ENCODE results near the gene MARK2.
A peak's percentile ranks its signal among the peaks of the same experiment; 100 is the strongest.

MARK2 gene

GRCh38 chr11:63877658-63878241 lies 38.8 kb downstream of the MARK2 start:
- H3K36me3 ChIP-seq: no peaks in the 10 kb centered on the region
- TF ChIP-seq CTCF (IDR thresholded peaks at IDR 0.05; ENCODE audit: low read depth, low read length): no peak
- no peaks in the 10 kb centered on the region for H3K4me1 ChIP-seq
- DNase-seq: no peak
- no peak overlapping the region for H3K4me3 ChIP-seq (ENCODE audit: low read depth, low read length)
- H3K27me3 ChIP-seq: no peaks in the 10 kb centered on the region
- H3K9me3 ChIP-seq: no peaks in the 10 kb centered on the region

- Histone ChIP-seq H3K9me3 (no peaks in the 10 kb centered on the region), H3K36me3 (no peaks in the 10 kb centered on the region), H3K27me3 (no peaks in the 10 kb centered on the region), H3K4me3 (ENCODE audit: low read depth, low read length) (no peak overlapping the region), H3K4me1 (no peaks in the 10 kb centered on the region; the same call in 1 of the 2 replicates)
- DNase-seq: no peak
- TF ChIP-seq CTCF (IDR thresholded peaks at IDR 0.05; ENCODE audit: low read depth, low read length): no peak
Measured at GRCh38 chr11:63879598-63880402, 40.9 kb downstream of the MARK2 start.

GRCh38 chr11:63880403-63880790 lies 41.5 kb downstream of the MARK2 start:
- H3K4me3 ChIP-seq (ENCODE audit: low read depth, low read length): no peak overlapping the region
- H3K4me1 ChIP-seq: no peaks in the 10 kb centered on the region; the same call in 1 of the 2 replicates
- H3K9me3 ChIP-seq: no peaks in the 10 kb centered on the region
- DNase-seq: no peak
- TF ChIP-seq CTCF (IDR thresholded peaks at IDR 0.05; ENCODE audit: low read depth, low read length): no peak
- H3K27me3 ChIP-seq: no peaks in the 10 kb centered on the region
- H3K36me3 ChIP-seq: no peaks in the 10 kb centered on the region

- H3K27me3 ChIP-seq: no peaks in the 10 kb centered on the region
- no peaks in the 10 kb centered on the region for H3K36me3 ChIP-seq
- no peaks in the 10 kb centered on the region for H3K9me3 ChIP-seq
- peak; percentile 56 for DNase-seq
- H3K4me1 ChIP-seq: no peaks in the 10 kb centered on the region; the same call in 1 of the 2 replicates
- H3K4me3 ChIP-seq (ENCODE audit: low read depth, low read length): no peak overlapping the region
- no peak for TF ChIP-seq CTCF (IDR thresholded peaks at IDR 0.05; ENCODE audit: low read depth, low read length)
Measured at GRCh38 chr11:63882555-63883242, 43.8 kb downstream of the MARK2 start.

GRCh38 chr11:63883791-63884190 lies 44.9 kb downstream of the MARK2 start:
- Histone ChIP-seq H3K4me1 (no peaks in the 10 kb centered on the region; the same call in 1 of the 2 replicates), H3K4me3 (ENCODE audit: low read depth, low read length) (no peak overlapping the region), H3K9me3 (no peaks in the 10 kb centered on the region), H3K27me3 (no peaks in the 10 kb centered on the region), H3K36me3 (no peaks in the 10 kb centered on the region)
- DNase-seq: no peak
- TF ChIP-seq CTCF (IDR thresholded peaks at IDR 0.05; ENCODE audit: low read depth, low read length): no peak

All from BE2C (cell line).